GM19025 (cell line): ENCODE data around the gene LYSET.
"Not testable (repeated sequence)": the region's sequence is repeated elsewhere in the genome, so short reads cannot be mapped to it uniquely, and the experiment has no call there.

ENCODE experiments used
- ATAC-seq: cut with Tn5 transposase; IDR thresholded peaks from one replicate; pipeline ENCODE4 v1.9.1; 2021; ENCODE audit warnings: mild to moderate bottlenecking, low read depth, moderate library complexity; ENCODE audit not compliant: unreplicated experiment

LYSET gene

DNA sequence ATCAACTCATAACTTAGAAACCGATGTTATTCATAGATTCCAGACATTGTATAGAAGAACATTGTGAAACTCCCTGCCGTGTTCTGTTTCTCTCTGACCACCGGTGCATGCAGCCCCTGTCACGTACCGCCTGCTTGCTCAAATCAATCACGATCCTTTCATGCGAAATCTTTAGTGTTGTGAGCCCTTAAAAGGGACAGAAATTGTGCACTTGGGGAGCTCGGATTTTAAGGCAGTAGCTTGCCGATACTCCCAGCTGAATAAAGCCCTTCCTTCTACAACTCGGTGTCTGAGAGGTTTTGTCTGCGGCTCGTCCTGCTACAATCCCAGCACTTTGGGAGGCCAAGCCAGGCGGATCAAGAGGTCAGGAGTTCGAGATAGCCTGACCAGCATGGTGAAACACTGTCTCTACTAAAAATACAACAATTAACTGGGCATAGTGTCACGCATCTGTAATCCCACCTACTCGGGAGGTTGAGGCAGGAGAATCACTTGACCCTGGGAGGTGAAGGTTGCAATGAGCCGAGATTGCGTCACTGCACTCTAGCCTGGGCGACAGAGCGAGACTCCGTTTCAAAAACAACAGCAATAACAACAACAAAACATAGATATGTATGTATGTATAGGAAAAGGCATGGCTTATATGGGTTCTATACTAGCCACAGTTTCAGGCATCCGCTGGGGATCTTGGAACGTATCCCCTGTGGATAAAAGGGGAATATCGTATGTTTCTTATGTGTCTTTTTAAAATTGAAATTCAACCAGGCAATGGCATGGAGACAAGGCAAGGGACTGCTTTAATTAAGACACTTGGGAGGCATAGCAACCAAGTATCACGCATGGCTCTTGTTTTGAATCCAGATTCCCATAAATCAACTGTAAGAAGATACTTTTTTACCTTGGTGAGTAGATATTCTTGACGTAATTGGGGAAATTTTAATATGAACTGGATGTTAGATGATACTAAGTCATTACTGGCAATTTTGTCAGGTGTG is 19.5 kb upstream of the LYSET start:
- ATAC-seq: not testable (repeated sequence)

DNA sequence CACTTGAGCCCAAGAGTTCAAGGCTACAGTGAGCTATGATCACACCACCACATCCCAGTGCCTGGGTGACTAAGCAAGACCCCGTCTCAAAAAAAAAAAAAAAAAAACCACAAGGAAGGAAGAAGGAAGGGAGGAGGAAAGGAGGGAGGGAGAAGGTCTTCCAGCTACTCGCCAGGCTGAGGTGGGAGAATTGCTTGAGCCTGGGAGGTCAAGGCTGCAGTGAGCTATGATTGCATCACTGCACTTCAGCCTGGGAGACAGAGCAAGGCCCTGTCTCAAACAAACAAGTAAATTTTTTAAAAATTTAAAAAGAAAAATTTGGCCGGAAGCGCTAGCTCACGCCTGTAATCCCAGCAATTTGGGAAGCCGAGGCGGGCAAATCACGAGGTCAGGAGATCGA is 16.5 kb upstream of the LYSET start:
- ATAC-seq: not testable (repeated sequence)

DNA sequence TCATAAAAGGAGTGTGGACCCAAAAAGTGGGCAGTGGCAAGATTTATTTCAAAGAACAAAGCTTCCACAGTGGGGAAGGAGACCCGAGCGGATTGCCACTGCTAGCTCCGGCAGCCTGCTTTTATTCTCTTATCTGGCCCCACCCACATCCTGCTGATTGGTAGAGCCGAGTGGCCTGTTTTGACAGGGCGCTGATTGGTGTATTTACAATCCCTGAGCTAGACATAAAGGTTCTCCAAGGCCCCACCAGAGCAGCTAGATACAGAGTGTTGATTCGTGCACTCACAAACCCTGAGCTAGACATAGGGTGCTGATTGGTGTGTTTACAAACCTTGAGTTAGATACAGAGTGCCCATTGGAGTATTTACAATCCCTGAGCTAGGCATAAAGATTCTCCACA is 15.5 kb upstream of the LYSET start:
- not testable (repeated sequence) for ATAC-seq

DNA sequence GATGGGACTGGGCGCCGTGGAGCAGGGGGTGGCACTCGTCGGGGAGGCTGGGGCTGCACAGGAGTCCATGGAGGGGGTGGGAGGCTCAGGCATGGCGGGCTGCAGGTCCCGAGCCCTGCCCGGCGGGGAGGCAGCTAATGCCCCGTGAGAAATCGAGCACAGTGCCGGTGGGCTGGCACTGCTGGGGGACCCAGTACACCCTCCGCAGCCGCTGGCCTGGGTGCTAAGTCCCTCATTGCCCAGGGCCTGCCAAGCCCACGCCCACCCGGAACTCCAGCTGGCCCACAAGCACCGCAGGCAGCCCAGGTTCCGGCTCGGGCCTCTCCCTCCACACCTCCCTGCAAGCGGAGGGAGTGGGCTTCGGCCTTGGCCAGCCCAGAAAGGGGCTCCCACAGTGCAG is 15.0 kb upstream of the LYSET start:
- not testable (repeated sequence) for ATAC-seq

DNA sequence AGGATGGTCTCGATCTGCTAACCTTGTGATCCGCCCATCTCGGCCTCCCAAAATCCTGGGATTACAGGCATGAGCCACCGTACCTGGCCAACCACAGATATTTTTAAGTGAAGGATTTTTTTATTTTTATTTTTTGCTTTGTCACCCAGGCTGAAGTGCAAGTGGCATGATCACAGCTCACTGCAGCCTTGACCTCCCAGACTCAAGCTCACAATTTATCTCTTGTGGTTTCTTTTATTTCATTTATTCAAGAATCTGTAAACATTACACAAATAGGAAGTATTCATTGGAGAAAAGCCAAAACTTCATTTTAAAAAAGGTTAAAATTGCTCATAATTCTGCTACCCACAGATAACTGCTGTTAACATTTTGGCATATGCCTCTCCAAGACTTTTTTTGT is 13.7 kb upstream of the LYSET start:
- ATAC-seq: no peak

DNA sequence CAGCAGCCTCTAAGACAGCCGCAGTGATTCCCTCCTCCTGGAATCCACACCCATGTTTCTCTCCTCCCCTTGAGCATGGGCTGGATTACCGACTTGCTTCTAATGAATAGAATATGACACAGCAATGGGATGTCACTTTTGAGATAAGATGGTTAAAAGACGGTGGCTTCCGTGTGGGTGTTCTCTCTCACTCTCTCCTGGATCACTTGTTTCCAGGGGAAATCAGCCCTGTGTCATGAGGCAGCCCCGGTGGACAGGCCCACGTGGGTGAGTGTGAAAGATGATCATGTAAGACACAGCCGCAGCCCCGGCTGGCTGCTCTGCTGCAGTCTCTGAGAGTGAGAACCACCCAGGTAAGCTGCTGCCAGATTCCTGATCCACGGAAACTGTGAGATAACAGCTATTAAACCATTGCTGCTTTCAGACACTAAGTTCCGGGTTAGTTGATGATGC is 11.1 kb upstream of the LYSET start:
- ATAC-seq: no peak

DNA sequence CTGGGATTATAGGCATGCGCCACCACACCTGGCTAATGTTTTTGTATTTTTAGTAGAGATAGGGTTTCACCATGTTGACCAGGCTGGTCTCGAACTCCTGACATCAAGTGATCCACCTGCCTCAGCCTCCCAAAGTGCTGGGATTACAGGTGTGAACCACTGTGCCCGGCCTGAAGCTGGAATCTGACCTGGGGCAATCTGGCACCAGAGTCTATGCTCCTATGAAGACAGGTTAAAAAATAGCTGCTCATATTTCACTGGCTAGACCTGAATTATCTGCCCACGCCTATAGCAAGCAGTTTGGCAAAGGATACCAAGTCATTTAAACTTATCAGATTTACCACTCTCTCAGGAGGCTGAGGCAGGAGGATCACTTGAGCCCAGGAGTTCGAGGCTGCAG is 10.4 kb upstream of the LYSET start:
- ATAC-seq: not testable (repeated sequence)

DNA sequence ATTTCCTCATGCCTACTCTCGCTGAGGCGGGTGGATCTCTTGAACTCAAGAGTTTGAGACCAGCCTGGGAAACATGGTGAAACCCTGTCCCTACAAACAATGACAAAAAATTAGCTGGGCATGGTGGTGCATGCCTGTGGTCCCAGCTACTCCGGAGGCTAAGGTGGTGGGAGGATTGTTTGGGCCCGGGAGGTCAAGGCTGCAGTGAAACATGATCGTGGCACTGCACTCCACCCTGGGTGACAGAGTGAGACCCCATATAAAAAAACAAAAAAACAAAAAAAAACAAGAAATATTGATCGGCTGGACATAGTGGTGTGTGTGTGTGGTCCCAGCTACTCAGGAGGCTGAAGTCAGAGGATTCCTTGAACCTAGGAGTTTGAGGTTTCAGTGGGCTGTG is 9.6 kb upstream of the LYSET start:
- no peak for ATAC-seq

DNA sequence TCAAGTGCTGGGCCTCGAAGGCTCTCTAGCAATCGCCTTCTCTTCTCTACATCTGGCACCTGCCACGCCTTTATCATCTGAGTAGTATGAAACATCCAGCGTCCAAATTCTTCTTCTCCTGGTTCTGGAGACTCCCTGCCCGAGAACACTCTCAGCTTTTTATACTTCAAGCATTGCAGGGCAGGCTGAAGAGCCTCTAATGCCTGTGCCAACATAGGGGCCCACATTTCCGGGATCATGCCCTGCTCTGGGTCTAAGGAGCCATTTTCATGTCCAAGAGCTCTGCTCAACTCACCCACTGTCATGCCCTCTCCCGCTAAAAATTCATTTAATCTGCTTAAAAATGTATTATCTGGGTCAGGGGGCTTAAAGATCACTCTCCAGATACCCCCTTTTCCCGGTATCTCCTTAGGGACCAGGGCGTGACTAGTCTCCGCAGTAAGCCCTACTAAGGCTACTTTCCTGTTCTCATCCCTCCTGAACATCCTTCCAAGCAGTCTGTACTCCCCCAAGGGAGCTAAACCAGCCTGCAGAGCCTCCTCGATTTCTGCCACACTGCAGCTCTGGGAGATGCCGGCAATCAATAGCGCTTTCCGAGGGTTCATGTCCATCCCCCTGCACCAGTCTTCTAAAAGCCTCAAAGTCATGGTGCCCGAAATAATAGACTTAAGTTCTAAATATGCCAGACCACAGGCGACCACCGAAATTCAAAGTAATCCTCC is 1.4 kb upstream of the LYSET start:
- ATAC-seq: no peak

DNA sequence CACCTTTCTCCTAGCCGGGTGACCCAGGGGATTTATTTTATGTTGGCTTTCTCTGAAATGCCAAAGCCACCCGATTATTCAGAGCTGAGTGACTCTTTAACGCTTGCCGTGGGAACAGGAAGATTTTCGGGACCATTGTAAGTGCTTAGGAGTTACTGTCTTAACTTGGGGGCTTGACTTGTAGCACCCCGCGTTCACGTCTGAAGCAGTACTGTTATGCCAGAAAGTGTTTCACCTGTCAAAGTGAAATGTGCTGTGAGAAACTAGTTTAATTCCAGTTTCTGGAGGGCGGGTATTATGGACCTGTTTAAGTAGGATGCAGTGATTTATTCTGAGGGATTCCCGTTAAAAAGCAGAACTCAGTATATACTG is 218 bp downstream of the LYSET start:
- ATAC-seq: no peak

DNA sequence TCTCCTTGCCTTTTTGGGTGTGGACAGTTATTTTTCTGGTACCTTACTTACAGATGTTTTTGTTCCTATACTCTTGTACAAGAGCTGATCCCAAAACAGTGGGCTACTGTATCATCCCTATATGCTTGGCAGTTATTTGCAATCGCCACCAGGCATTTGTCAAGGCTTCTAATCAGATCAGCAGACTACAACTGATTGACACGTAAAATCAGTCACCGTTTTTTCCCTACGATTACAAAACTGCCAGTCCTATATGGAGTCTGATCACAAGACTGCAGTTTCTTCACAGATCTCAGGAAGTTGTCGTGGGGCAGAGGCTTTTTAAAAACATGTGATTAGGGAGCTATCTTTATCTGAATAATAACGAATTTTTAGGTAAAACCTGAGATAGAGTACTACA is 1.3 kb downstream of the LYSET start:
- ATAC-seq: no peak

DNA sequence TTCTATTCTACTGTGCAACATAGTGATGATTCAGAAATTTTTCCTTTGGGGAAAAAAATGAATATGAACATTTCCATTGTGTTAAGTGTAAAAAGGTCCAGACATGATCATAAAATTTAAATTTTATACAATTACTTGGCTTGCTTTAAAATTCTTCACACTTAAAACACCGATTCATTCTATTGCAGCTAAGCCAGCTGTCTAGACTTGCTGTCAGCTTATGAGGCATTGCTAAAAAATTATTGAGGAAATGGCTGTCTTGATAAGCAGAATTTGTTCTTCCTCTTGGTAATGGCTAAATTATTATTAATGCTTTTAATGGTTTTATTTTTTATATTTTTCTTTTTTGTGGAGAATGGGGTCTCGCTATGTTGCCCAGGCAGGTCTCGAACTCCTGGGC is 1.8 kb downstream of the LYSET start:
- ATAC-seq: no peak

DNA sequence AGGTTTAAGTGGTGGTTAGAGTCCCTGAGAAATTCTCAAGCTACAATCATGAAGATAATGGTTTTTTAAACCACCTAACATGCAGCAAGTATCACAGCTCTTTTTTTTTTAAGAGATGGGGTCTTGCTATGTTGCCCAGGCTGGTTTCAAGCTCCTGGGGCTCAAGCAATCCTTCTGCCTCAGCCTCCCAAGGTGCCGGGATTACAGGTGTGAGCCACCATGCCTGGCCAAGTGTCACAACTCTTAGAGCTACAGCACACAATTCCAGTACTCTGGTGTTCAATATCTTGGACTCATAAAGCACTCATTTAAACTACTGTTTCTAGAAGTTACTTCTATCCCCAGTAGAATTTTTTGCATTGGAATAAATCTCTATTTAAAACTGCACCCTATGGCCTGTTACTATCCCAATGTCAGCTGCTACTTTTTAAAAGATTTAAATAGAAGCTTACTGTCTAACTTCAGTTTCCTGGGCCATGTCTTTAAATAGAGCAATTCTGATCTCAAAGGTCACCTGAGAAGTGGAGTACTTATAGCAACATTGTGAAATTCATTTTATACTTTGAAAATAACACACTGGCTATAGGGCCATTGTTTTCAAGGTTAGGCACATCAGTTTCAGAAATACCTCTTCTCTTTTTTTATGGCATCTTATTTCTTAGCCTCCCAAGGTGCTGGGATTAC is 10.3 kb downstream of the LYSET start:
- ATAC-seq: no peak

DNA sequence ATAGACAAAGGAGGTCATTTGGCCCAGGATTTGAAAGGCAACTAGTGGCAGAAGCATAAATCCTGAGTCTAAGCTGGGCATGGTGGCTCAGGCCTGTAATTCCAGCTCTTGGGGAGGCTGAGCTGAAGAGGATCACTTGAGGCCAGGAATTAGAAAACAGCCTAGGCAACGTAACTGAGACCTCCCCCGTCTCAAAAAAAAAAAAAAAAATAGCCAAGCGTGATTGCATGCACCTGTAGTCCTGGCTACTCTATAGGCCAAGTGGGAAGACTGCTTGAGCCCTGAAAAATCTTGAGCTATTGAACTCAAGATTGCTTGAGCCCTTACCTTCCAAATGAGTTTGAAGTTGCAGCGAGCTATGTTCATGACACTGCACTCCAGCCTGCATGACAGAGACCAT is 13.9 kb downstream of the LYSET start:
- no peak for ATAC-seq

DNA sequence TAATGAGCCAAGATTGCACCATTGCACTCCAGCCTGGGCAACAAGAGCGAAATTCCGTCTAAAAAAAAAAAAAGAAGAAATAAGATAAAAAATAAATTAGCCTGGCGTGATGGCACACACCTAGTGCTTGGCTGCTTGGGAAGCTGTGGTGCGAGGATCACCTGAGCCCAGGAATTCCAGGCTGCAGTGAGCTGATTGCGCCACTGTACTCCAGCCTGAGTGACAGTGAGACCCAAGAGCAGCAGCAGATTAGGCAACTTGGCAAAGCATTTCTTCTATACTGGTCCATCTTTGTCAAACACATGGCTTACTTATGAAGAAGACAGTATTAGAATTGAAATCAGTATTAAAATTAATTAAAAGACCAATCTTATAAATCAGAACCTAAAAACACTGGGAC is 15.4 kb downstream of the LYSET start:
- no peak for ATAC-seq

DNA sequence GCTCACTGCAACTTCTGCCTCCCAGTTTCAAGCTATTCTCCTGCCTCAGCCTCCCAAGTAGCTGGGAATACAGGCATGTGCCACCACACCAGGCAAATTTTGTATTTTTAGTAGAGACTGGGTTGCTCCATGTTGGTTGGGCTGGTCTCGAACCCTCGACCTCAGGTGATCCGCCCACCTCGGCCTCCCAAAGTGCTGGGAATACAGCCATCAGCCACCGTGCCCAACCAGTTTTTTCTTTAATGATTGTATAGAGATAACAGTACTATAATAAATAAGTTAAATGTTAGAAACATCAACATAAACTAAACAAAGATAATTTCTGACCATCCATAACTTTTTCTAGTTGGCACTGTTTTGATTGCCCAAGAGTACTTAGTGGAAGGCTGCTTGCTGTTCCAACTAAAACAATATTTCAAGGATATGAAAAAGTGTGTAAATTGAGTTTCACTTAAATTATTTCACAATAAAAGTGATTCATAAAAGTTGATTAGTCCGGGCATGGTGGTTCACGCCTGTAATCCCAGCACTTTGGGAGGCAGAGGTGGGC is 16.1 kb downstream of the LYSET start:
- ATAC-seq: no peak

DNA sequence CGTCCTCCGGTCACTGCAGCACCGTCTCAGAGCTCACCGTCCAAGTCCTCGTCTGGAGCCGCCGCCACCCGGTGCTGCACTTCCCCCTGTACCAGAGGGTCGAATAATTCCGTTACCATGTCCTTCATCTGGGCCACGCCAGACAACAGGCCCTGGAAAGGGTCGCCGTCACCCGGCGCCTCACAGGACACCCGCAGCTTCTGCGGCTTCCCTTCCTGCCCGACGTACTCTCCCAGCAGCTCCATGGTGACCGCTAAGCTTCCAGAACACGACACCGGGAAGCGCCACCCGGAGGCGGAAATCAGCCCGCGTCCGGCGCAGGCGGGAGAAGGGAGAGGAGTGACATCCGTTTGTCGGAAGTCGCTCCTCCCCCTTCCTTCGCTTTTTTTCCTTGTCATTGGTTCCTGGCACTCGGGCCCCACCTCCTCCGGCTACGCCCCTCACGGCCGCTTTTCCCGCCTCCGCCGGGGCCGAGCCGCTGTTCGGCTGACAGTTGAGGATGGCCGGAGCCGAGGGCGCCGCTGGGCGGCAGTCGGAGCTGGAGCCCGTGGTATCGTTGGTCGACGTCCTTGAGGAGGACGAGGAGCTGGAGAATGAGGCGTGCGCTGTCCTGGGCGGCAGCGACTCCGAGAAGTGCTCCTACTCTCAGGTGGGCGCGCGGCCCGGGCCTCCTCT is 21.8 kb downstream of the LYSET start, which contains the start of the genes GON7 and UBR7:
TSS of gene GON7 (minus strand) at position 273 of the 675 bp plus-strand sequence. CDS start at position 245, 28 bp downstream.
TSS of gene UBR7 (plus strand) at position 464 of the 675 bp plus-strand sequence. CDS start at position 500, 36 bp downstream.
- peak; percentile 77 for ATAC-seq

DNA sequence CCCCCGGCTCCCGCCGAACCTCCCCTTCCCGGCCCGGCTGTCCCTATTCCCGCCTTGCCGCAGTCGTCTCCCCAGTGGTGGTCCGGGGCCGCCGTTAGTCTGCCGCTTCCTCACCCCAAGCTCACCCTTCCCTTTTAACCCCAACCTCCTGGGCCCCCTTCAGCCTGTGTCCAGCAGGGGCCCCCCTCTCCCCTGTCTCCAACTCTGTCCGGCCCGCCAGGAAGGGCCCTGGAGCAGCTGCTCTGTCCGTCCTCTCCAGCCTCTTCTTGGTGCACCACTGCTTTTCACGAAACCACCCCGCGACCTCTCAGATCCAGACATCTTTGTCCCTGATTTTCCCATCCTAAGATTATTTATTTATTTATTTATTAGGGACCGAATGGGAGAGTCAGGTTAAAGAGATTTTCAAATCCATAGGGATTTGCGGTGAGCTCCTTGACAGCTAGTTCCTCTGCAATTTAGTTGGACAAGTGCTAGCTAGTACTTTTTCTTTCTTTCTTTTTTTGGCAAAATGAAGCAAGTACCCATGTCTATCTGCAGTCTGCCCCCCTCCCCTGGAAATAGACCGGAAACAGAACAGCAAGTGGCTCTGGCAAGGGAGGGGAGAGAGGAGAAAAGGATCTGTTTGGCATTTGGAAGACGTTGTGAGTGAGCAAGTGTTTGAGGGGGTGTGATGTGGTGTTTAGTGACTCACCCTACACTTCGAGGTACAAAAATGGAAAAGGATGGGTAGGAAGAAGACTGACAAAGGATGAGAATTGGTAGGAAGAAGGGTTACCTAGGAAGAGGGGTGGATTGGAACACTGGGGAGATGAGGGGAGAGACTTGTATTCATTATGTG is 22.6 kb downstream of the LYSET start:
- ATAC-seq: peak; percentile 42

DNA sequence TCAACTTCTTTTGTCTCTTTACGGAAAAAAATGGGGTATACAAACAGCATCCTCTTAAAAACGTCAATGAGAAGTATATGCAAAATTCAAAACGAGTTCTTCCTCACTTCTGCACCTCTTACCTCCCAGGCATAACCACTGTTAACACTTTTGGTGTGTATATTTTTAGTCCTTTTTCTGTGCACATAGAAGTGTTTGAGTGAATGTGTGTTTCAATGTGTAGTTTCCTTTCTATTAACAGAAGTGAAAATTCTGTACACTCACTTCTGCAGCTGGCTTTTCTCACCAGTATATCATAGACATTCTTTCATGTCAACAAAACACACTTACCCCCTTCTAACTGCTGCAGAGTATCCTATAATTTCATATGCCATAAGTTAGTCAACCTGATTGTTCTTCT is 27.3 kb downstream of the LYSET start:
- peak; percentile 62 for ATAC-seq
